GM23248 (cell line): ENCODE data around the gene CMSS1.

Experiments used
- EZH2 ChIP-seq: fragments of 200-600 bp; sonication (generic); IDR thresholded peaks from 2 replicates; pipeline ENCODE4 v1.6.1; 2018; ENCODE audit warnings: antibody characterized with exemption, mild to moderate bottlenecking; ENCODE audit not compliant: insufficient read depth, poor library complexity, severe bottlenecking
- EZH2phosphoT487 ChIP-seq: fragments of 200-600 bp; sonication (generic); IDR thresholded peaks from 2 replicates; pipeline ENCODE4 v1.6.1; 2018; ENCODE audit warnings: antibody characterized with exemption, moderate library complexity, mild to moderate bottlenecking, low read depth; ENCODE audit not compliant: insufficient read depth

DNA sequence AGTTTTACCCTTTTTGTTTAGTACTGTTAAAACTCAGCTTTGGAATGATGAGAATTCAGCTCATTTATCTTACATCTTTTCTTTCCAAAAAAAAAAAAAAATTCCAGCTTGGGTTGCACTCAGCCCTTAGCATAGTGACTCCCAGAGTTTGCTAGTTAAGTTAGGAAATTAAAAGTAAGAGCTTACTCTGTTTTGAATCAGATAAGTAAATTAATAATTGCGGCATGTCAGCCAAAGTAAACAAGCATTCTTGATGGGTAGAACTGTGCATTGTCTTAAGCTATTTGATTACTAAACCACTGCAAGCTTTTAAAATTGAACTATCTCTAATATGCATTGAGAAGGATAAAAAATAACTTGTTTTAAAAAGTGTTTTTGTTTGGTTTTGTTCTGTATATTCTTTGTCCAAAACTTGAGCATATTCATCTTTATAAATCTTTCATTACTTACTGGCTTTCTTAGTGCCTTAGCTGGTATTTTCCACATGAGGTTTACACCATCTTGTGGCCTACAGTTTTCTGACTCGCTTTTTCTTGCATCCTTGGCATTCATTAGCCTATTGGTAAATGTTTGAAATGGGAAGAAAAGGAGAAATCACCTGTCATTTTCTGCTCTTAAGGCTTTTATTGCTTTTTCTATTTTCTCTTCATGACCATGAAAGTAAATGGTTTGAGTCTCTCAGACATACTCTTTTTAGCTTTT lies 189.1 kb downstream of the CMSS1 start:
- TF ChIP-seq EZH2phosphoT487 (no peak), EZH2 (no peak)
